KMS-11 (cell line): ENCODE results near the gene NBEA.

Experiments used
- H2AFZ ChIP-seq: fragments of 200-600 bp; sonication (generic); 2 replicates; pipeline ENCODE4 v1.6.1; 2016; ENCODE audit warnings: antibody characterized with exemption, mixed run types, low read depth
- H3K27ac ChIP-seq: fragments of 200-600 bp; sonication (generic); 2 replicates; pipeline ENCODE4 v1.6.1; 2016; ENCODE audit warnings: mild to moderate bottlenecking, mixed run types
- H3K27me3 ChIP-seq: fragments of 200-600 bp; sonication (generic); 2 replicates; pipeline ENCODE4 v1.6.1; 2017; ENCODE audit warnings: mild to moderate bottlenecking, low read depth, mixed run types, moderate library complexity; ENCODE audit not compliant: insufficient read depth
- H3K36me3 ChIP-seq: fragments of 200-600 bp; sonication (generic); 2 replicates; pipeline ENCODE4 v1.6.1; 2017; ENCODE audit warnings: mild to moderate bottlenecking, mixed run types; ENCODE audit not compliant: insufficient read depth
- H3K4me1 ChIP-seq: fragments of 200-600 bp; sonication (generic); 2 replicates; pipeline ENCODE4 v1.6.1; 2016; ENCODE audit warnings: mild to moderate bottlenecking, low read depth, mixed run types; ENCODE audit not compliant: poor library complexity, severe bottlenecking
- H3K4me2 ChIP-seq: fragments of 200-600 bp; sonication (generic); 2 replicates; pipeline ENCODE4 v1.7.0; 2016; ENCODE audit warnings: mild to moderate bottlenecking, mixed run types
- H3K4me3 ChIP-seq: fragments of 200-600 bp; sonication (generic); IDR thresholded peaks from 2 replicates; pipeline ENCODE4 v1.6.1; 2017; ENCODE audit warnings: low read depth, low read length, mixed read lengths; ENCODE audit not compliant: insufficient read depth
- H3K79me2 ChIP-seq: fragments of 200-600 bp; sonication (generic); 2 replicates; pipeline ENCODE4 v1.6.1; 2016; ENCODE audit warnings: low read depth, mixed run types; ENCODE audit not compliant: insufficient read depth
- H3K9ac ChIP-seq: fragments of 200-600 bp; sonication (generic); 2 replicates; pipeline ENCODE4 v1.6.1; 2016; ENCODE audit warnings: mild to moderate bottlenecking, mixed run types
- H4K20me1 ChIP-seq: fragments of 200-600 bp; sonication (generic); 2 replicates; pipeline ENCODE4 v1.6.1; 2016; ENCODE audit warnings: mild to moderate bottlenecking, mixed run types; ENCODE audit not compliant: insufficient read depth
- CTCF ChIP-seq: fragments of 200-600 bp; sonication (generic); conservative IDR thresholded peaks from 2 replicates; pipeline ENCODE4 v1.6.1; 2017; ENCODE audit warnings: low read depth, mild to moderate bottlenecking, antibody characterized with exemption, low read length, moderate library complexity, mixed read lengths

The NBEA gene

GRCh38 chr13:35699825-35700510 is 757.9 kb downstream of the NBEA start:
- no peak overlapping the region for H3K4me2 ChIP-seq
- H3K27me3 ChIP-seq, result no peaks in the 10 kb centered on the region
- H3K79me2 ChIP-seq, result no peaks in the 10 kb centered on the region
- H3K4me1 ChIP-seq, result no peaks in the 10 kb centered on the region
- H3K27ac ChIP-seq, result no peak overlapping the region
- H3K4me3 ChIP-seq, result no peak overlapping the region
- TF ChIP-seq CTCF, result no peak
- H2AFZ ChIP-seq, result no peak overlapping the region
- no peak overlapping the region for H3K9ac ChIP-seq
- no peaks in the 10 kb centered on the region for H3K36me3 ChIP-seq
- H4K20me1 ChIP-seq, result no peaks in the 10 kb centered on the region

GRCh38 chr13:35700671-35701070 is 758.6 kb downstream of the NBEA start:
- H3K27me3 ChIP-seq, result no peaks in the 10 kb centered on the region
- H3K36me3 ChIP-seq, result no peaks in the 10 kb centered on the region
- no peak overlapping the region for H3K4me2 ChIP-seq
- no peak overlapping the region for H3K27ac ChIP-seq
- H3K4me1 ChIP-seq, result no peaks in the 10 kb centered on the region
- H3K4me3 ChIP-seq, result no peak overlapping the region
- H3K79me2 ChIP-seq, result no peaks in the 10 kb centered on the region
- H3K9ac ChIP-seq, result no peak overlapping the region
- no peak for TF ChIP-seq CTCF
- no peak overlapping the region for H2AFZ ChIP-seq
- H4K20me1 ChIP-seq, result no peaks in the 10 kb centered on the region

- H3K4me3 ChIP-seq, result no peak overlapping the region
- H3K27me3 ChIP-seq, result no peaks in the 10 kb centered on the region
- H3K36me3 ChIP-seq, result no peaks in the 10 kb centered on the region
- no peaks in the 10 kb centered on the region for H3K79me2 ChIP-seq
- no peak overlapping the region for H2AFZ ChIP-seq
- TF ChIP-seq CTCF, result no peak
- no peak overlapping the region for H3K4me2 ChIP-seq
- no peaks in the 10 kb centered on the region for H3K4me1 ChIP-seq
- H3K9ac ChIP-seq, result no peak overlapping the region
- no peaks in the 10 kb centered on the region for H4K20me1 ChIP-seq
- H3K27ac ChIP-seq, result no peak overlapping the region
These were observed 760.2 kb downstream of the NBEA start for GRCh38 chr13:35702316-35702715.

- Histone ChIP-seq H3K4me1 (no peaks in the 10 kb centered on the region), H3K27ac (no peak overlapping the region), H3K36me3 (no peaks in the 10 kb centered on the region), H3K4me3 (no peak overlapping the region), H2AFZ (no peak overlapping the region), H3K79me2 (no peaks in the 10 kb centered on the region), H4K20me1 (no peaks in the 10 kb centered on the region), H3K9ac (no peak overlapping the region), H3K27me3 (no peaks in the 10 kb centered on the region), H3K4me2 (no peak overlapping the region)
- no peak for TF ChIP-seq CTCF
These were observed 761.0 kb downstream of the NBEA start for GRCh38 chr13:35703061-35703460.
